GM18508 (cell line): ENCODE measurements around the gene MUC15.
"Not testable (repeated sequence)": the region's sequence is repeated elsewhere in the genome, so short reads cannot be mapped to it uniquely, and the experiment has no call there.

Experiments
- ATAC-seq: cut with Tn5 transposase; IDR thresholded peaks from one replicate; pipeline ENCODE4 v1.9.1; 2021; ENCODE audit warnings: moderate number of reproducible peaks; ENCODE audit not compliant: insufficient read depth, unreplicated experiment

Gene MUC15, protein sequence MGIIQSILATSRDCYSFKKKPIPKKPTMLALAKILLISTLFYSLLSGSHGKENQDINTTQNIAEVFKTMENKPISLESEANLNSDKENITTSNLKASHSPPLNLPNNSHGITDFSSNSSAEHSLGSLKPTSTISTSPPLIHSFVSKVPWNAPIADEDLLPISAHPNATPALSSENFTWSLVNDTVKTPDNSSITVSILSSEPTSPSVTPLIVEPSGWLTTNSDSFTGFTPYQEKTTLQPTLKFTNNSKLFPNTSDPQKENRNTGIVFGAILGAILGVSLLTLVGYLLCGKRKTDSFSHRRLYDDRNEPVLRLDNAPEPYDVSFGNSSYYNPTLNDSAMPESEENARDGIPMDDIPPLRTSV

DNA sequence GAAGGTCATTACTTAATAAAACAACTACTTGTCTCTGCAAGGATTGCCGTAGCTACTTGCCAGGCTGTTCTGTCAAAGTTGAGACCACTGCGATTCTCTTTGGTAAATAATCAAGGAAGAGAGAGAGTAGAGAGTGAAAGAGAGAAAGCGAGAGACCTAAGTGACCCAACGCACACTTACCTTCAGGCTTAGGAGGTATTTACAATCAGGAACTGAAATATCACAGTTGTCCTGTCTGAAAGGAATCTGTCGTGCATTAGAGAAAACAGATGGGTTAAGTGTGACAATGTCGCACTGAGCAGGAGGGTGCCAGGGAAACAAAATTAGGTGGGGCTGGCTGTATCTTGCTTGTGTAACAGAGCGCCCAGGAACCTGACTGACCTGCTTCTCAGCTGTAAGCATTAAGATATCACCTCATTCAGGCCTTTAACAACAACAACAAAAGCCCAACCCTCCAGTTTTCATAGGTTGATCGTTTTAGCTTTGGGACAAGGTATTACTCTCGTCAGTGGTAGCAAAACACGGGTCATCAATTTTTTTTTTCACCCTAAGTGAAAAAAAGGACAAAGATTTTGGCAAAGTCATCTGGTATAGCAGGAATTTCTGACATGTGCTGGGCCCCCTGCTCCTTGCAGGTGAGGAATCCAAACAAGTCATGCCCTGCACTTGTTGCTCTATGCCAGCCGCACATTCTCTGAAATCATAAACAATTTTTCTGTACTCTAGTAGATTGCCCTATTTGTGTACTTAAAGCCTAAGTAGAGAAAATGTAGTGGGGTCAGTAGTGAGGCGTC lies at the start of gene MUC15:
Gene MUC15, minus strand, starts transcription at position 403 of the 794 bp plus-strand sequence. CDS start 5,169 bp downstream, outside the sequence.
- ATAC-seq, result no peak

DNA sequence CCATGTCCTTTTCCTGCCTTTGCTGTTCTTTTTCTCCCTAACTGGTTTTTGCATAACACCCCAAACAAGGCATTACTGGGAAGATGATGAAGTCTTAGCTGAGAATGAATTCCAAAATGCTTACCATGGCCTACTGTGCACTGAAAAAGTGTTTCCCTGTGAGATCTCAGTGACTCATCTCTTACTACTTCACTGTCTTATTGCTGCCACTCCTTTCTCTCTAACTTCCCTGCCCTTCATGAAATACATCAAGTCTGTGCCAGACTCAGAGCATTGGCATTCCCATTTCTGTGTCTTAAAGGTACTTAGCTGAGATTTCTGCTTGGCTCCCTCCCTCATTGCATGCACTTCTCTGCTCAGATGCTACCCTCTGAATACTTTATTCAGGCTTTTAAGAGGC lies 49.1 kb upstream of the MUC15 start:
- no peak for ATAC-seq

DNA sequence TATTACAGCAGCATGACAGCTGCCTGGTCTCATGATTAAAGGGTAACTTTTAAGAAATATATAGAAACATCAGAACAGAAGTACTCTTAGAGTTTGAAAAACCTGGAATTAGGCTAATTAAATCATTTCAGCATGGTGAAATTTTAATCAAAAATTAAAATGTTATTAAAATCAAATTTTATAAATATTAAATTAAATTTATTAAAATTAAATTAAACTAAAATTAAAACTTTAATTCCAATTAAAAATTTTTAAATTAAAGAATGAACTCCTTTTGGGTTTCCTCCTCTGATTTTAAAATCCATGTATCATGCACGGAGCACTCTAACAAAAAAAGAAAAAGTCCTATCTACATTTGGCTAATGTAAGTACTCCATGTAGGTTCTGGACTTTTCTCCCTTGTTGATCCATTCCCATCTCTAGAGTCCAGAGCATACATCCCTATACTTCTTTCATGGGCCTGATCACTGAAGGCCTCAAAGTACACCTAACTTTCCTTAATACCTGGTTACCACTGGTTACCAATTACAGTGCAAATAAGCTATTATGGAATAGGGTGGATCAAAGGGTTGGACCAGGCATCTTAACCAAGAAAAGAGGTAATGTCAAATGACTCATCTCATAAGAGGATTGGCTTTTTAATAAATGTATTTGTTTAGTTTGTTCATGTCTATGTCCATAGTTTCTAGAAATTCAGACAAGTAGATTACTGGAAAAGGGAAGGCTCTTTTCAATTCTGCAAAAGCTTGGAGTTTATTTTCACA lies 48.4 kb upstream of the MUC15 start:
- no peak for ATAC-seq

DNA sequence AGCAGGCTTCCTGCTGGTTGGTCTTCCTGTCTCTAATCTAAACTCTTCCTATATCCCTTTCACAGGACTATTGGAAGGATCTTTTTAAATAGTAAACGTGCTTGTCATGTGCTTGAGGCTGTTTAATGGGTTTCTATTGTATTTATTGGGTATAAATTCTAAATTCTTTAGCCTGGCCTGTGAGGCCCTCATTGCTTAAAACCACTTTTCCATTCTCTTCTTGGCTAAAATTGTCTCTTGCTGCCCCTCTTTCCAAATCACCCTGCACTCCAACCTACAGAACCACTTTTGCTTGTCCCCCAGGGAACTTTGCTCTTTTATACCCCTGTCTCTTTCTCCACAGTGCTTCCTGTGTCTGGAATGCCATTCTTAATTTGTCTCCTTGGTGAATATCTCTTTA lies 46.4 kb upstream of the MUC15 start:
- no peak for ATAC-seq

DNA sequence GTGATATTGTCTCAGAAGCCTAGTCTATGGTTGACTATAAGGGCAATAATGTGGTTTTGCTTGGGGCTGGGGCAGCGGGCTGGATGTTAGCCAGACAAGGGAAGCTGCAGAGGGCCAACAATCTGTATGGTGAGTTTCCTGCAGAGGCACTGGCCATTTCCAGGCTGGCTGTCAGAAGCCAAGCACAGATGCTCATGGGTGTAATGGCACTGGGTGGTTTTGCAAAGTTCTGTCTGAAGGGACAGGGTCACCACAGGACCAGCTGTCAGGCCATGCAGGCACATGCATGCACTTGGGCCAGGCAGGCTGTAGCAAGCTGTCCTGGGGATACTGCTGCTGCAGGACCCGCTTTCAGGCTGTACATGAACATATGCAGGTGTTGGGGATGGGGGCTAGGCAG lies 41.7 kb upstream of the MUC15 start:
- ATAC-seq, result no peak

DNA sequence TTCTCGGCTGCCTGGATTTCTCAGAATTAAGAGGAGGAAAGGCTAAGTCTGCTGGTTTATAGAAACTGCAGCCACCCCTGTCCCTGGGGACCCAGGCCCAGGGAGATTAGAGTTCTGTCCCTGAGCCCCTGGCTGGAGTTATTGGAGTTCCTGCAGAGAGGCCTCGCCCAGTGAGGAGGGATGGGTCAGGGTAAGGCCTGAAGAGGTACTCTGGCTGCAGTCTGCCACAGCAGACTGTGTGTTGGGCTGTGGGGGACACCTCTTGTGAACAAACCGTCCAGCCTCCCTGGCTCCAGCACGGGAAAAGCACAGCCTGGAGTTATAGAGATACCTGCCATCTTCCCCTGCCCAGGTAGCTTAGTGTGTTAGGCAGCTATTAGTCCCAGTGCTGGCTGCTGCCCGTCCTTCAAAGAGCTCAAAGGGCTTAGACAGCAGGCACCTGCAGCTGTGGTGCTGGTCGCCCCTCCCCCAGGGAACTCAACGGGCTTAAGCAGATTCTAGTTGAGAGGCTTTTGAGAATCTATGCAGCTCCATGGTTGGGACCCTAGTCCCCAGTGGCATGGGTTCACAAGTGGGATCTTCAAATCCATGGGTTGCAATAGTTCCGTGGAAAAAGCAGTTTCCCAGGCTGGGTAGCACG lies 36.6 kb upstream of the MUC15 start:
- no peak for ATAC-seq

DNA sequence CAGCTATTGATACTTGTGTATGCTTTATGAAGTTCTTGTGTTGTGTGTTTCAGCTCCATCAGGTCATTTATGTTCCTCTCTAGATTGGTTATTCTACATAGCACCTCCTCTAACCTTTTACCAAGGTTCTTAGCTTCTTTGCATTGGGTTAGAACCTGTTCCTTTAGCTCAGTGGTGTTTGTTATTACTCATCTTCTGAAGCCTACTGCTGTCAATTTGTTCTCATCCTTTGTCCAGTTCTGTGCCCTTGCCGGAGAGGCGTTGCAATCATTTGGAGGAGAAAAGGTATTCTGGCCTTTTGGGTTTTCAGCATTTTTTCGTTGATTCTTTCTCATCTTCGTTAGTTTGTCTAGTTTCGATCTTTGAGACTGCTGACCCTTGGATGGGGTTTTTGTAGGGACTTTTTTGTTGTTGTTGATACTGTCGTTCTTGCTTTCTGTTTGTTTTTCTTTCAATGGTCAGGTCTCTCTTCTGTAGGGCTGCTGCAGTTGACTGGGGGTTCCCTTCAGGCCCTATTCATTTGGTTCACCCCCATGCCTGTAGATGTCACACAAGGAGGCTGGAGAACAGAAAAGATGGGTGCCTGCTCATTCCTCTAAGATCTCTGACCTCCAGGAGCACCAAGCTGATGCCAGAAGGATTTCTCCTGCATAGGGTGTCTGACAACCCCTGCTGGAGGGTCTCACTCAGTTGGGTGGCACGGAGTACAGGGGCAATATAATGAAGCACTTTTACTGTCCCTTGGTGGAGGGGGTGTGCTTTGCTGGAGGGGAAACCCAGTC lies 35.9 kb upstream of the MUC15 start:
- ATAC-seq, result no peak

DNA sequence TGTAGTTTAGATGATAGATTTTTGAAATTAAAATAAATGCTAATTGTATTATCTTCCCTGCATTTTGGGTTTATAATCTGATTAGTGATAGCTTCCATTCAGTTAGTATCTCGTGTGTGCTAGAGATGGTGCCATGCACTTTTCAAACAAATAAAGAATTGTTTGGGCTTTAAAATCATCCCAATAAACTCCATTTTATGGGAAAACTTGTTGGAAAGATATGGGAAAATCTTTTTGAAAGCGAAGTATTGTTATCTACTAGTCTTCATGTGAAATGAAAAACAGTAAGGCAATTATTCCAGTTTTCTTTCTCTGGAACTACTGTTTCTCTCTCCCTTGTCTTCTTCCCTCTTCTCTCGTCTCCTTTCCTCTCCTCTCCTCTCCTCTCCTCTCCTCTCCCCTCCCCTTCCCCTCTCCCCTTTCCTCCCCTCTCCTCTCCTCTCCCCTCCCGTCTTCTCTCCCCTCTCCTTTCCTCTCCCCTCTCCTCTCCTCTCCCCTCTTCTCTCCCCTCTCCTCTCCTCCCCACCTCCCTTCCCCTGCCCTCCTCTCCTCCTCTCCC lies 27.9 kb upstream of the MUC15 start:
- ATAC-seq, result no peak

DNA sequence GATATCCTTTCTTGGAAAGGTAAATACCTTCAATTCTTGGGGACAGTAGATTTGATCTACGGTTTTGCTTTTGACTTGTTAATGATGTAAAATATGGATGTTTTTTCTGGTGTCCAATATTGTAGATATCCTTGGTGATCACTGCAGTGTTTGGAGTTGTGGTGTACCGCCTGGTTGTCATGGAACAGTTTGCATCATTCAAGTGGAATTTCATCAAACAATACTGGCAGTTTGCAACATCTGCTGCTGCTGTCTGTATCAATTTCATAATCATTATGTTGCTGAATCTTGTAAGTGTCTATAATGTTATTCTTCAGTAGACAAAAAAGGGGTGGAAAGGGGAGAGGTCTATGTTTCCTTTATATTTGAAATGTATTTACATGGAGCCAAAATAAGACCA lies 27.4 kb upstream of the MUC15 start:
- ATAC-seq, result no peak

DNA sequence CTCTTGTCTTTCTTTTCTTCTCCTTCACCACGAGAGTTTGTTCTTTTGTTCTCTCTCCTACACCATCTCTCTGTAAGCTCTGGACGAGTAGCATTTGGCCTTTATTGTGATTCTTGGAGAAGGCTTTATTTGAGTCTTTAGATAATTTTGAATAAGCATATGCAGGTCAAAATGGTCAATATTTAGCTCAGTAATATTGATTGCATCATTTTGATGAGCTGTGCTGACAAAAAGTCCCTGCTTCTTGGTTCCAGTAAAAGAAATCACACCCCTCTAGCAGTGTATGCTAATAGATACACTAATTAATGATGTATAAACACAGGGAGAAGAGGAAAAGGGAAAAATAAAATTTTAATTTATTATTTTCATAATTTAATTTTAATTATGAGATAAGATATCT lies 25.8 kb upstream of the MUC15 start:
- ATAC-seq, result no peak

DNA sequence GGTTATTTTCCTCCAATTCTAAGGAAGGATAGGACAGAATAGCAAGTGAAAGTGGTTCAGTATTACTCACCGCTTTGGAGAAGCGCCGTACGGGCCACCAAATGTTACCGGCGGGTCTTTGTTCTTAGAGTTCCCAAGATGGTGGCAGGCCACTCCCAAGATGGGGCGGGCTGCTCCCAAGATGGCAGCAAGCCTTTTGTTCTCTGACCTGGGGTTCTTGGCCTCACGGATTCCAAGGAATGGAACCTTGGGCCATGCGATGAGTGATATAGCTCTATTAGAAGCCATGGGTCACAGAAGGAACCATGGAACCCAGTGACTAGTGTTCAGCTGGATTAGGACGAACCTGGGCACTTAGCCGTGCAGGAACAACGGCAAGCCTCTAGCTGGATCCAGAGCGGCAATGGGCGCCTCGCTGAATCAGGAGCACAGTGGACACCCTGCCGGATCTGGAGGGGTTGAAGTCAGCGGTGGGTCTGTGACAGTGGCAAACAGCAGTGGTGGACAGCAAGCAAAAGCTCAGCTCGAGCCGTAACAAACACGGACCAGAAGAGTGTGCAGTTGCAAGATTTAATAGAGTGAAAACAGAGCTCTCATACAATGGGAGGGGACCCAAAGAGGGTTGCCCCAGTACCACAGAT lies 25.1 kb upstream of the MUC15 start:
- not testable (repeated sequence) for ATAC-seq

DNA sequence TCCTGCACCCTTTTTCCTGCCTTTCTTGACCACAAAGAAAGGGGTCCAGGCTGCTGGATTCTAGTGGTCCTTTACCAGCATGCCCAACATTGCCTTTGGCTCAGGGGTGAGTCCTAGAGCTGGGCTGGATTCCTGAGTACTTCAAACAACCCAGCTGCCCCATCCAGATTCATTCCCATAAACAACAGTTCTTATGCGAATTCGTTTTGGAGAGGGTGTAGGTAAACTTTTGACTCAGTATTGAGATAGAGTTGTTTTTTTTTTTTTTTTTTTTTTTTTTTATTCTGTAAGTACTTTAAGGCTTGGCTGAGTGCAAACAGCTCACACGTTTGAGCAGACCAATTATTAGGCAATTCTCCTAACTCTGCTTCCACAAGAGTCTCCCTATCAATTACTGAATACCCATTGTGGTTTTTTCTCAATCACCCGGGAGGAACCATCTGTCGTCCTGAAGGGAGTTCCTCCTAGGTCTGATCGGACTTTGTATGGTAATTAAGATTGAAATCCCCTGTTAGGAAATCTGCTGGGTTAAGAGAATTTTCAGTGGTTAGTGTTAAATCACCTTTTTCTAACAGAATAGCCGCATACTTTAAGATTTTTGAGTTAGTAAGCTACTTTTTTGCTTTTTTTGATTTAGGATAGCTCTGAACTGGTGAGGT lies 23.3 kb upstream of the MUC15 start:
- ATAC-seq, result not testable (repeated sequence)

DNA sequence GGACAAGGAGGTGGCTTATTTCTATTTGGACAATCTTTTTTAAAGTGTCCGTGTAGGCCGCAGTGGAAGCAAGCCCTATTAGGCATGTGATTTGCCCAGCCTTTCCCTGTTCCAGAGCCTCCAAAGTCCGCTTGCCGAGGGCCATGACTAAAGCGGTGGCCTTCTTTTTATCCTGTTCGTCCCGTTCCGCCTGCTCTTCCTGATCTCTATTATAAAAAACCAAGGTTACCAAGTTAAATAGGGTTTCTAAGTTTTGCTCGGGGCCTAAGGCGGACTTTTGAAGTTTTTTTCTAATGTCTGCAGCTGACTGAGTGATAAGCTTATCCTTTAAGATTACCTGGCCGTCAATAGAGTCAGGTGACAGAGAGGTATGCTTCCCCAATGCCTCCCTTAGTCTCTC lies 21.6 kb upstream of the MUC15 start:
- ATAC-seq, result no peak

DNA sequence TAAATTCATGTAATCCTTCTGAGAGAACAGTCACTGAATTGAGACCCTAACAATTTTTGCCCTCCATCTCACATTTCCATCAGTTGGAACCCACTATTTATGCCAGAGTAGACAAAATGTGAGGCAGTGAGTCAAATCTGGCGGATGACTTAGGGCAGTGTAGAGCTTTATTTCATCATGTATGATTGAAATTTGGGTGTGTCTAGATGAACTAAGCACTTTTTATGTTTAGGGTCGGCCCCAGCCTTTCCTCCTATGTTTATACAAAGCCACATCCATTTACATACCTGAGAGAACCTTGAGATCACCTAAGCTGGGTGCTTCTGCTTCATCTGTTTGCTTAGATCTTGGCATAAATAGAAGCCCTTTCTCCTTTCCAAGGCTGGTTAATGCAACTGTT lies 15.0 kb upstream of the MUC15 start:
- no peak for ATAC-seq

DNA sequence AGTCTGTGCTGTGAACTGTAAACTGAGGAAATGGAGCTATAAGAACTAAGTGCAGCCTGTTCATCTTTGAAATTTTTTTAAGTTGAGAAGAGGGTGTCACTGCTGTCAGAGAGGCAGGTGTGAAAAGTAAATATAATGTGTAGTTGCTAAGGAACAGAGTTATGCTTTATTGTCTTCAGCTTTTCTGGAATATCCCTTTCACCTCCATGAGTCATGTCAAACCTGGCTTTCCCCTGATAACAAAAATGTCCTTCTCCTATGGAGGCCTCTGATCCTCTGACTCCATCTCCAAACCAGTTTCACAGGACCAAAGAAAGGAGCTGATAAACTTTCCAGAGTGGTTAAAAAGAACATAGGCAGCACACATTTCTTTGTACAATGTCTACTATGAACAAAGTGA lies 12.8 kb upstream of the MUC15 start:
- ATAC-seq, result no peak

DNA sequence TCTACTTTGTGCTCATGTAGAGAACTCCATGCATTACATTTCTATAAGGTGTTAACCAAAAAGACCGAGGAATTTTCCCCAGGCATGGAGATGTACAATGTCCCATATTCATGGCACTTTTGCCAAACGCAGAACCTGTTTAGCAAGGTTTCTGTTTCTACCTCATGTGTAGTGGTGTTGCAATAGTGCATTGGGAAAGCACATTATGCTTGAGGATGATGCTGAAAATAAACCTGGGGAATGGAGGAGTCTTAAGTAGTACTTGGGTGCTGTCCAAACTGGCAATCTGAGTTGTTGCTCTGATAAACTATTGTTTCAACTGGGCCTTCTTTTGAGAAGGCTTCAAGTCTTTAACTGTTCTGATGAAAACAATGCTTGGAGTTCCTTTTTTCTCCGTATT lies 11.5 kb upstream of the MUC15 start:
- ATAC-seq, result no peak

DNA sequence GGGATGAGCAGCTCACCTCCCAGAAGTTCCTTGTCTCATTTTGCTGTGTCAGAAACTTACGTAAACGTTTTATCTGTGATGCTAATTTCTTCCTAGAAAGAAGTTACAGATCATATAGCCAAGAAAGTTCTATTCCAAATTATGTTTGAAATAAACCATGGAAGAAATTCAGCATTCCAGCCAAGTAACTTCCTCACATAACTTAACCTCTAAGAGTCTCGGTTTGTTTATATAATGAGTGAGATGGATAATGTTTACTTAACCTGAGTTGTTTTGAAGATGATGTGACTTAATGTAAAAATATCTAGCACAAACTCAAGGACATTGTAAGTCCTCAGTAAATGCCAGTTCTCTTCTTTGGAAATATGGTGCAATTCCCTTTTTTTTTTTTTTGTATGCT lies 8.9 kb upstream of the MUC15 start:
- no peak for ATAC-seq

DNA sequence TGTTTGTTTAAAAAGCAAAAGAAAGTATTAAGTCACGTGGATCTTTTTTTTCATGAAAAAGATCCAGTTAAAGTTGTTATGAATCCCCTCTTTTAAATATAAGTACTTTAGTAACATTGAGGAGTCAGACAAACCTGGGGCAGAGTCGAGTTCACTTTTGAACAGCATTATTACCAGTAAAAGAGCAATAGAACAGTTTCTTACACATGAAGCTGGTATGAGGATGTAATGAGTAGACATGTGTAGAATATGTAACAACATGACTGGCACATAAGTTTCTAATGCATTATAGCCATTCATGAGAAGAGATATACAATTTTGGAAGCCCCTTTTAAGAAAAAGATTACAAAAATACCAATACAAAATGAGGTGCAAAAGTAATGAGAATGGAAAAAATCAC lies 7.6 kb upstream of the MUC15 start:
- ATAC-seq, result no peak
